Ovary (tissue), 3 donors: Measurements from ENCODE around the gene C1R.

Experiments
- POLR2A ChIP-seq: fragments of 450-650 bp; IDR thresholded peaks from one replicate; pipeline ENCODE4 v1.6.1; 2017; ENCODE audit warnings: antibody characterized with exemption, mild to moderate bottlenecking, moderate library complexity
- TF ChIP-seq, protein P1 (sequence below), 3 donors: fragments of 450-650 bp in 2 of 3; fragments of 200-600 bp in 1 of 3; IDR thresholded peaks; one replicate each; pipeline versions ENCODE4 v1.5.1 to v1.8.0; 2016 to 2022; ENCODE audit warnings: antibody characterized with exemption in 3 of 3, mild to moderate bottlenecking in 1 of 3
- donor health status: DM: no; HTN: no; CAD: no.

DNA sequence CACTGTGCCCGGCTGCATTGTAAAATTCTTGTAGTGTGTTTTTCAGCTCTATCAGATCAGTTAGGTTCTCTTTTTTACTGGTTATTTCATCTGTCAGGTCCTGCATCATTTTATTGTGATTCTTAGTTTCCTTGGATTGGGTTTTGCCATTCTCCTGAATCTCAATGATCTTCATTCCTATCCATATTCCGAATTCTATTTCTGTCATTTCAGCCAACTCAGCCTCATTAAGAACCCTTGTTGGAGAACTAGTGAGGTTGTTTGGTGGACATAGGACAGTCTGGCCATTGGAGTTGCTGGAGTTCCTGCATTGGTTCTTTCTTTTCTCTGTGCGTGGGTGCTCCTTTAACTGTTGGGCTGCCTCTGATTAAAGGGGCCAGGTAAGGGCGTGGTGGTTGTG lies 37.3 kb downstream of the C1R start:
- TF ChIP-seq, protein P1, sequence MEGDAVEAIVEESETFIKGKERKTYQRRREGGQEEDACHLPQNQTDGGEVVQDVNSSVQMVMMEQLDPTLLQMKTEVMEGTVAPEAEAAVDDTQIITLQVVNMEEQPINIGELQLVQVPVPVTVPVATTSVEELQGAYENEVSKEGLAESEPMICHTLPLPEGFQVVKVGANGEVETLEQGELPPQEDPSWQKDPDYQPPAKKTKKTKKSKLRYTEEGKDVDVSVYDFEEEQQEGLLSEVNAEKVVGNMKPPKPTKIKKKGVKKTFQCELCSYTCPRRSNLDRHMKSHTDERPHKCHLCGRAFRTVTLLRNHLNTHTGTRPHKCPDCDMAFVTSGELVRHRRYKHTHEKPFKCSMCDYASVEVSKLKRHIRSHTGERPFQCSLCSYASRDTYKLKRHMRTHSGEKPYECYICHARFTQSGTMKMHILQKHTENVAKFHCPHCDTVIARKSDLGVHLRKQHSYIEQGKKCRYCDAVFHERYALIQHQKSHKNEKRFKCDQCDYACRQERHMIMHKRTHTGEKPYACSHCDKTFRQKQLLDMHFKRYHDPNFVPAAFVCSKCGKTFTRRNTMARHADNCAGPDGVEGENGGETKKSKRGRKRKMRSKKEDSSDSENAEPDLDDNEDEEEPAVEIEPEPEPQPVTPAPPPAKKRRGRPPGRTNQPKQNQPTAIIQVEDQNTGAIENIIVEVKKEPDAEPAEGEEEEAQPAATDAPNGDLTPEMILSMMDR (IDR thresholded peaks at IDR 0.05): no peak
- no peak for TF ChIP-seq POLR2A
